Fibroblast of peridontal ligament (primary cell): ENCODE measurements around the gene HCN1.

Experiments
- DNase-seq: peaks from one replicate; pipeline ENCODE4 v3.0.0-alpha.2; 2010; ENCODE audit errors: extremely low read depth

Gene HCN1

GRCh38 chr5:45696206-45696836, at the start of gene HCN1:
TSS of gene HCN1 (minus strand) at chr5:45696380.
- peak; percentile 18 for DNase-seq

- no peak for DNase-seq
Observed at GRCh38 chr5:45741110-45741509, 44.9 kb upstream of the HCN1 start.

- no peak for DNase-seq
Observed at GRCh38 chr5:45737153-45737552, 41.0 kb upstream of the HCN1 start.

- no peak for DNase-seq
Observed at GRCh38 chr5:45725537-45725936, 29.4 kb upstream of the HCN1 start.

GRCh38 chr5:45697201-45697600, 1.0 kb upstream of the HCN1 start:
- DNase-seq: no peak

- no peak for DNase-seq
Observed at GRCh38 chr5:45695804-45696156, 400 bp downstream of the HCN1 start.

GRCh38 chr5:45694971-45695803, 993 bp downstream of the HCN1 start:
- no peak for DNase-seq

GRCh38 chr5:45694255-45694814, 1.8 kb downstream of the HCN1 start:
- no peak for DNase-seq

- DNase-seq: no peak
Observed at GRCh38 chr5:45692481-45692880, 3.7 kb downstream of the HCN1 start.

- no peak for DNase-seq
Observed at GRCh38 chr5:45691656-45692055, 4.5 kb downstream of the HCN1 start.

GRCh38 chr5:45687701-45688100, 8.5 kb downstream of the HCN1 start:
- no peak for DNase-seq

- no peak for DNase-seq
Observed at GRCh38 chr5:45686620-45687019, 9.6 kb downstream of the HCN1 start.

GRCh38 chr5:45684118-45684517, 12.1 kb downstream of the HCN1 start:
- DNase-seq: no peak

GRCh38 chr5:45680950-45681349, 15.2 kb downstream of the HCN1 start:
- DNase-seq: no peak

GRCh38 chr5:45677524-45677923, 18.7 kb downstream of the HCN1 start:
- no peak for DNase-seq

GRCh38 chr5:45672271-45672670, 23.9 kb downstream of the HCN1 start:
- no peak for DNase-seq

GRCh38 chr5:45648744-45649143, 47.4 kb downstream of the HCN1 start:
- DNase-seq: no peak

- no peak for DNase-seq
Observed at GRCh38 chr5:45643056-45643455, 53.1 kb downstream of the HCN1 start.

GRCh38 chr5:45642370-45642769, 53.8 kb downstream of the HCN1 start:
- DNase-seq: no peak

- DNase-seq: no peak
Observed at GRCh38 chr5:45639040-45639439, 57.1 kb downstream of the HCN1 start.

GRCh38 chr5:45627076-45627656, 69.0 kb downstream of the HCN1 start:
- DNase-seq: no peak

- no peak for DNase-seq
Observed at GRCh38 chr5:45623832-45624231, 72.3 kb downstream of the HCN1 start.

- no peak for DNase-seq
Observed at GRCh38 chr5:45622365-45622764, 73.8 kb downstream of the HCN1 start.
